WTC11 (cell line): ENCODE measurements around the gene CNPY3. TPM values are rescaled to one million over a fixed set of nuclear protein-coding genes. Genes with fewer than 3 reads are reported as not detected.

ENCODE experiments used
- ATAC-seq: fragments of 200-7000 bp; cut with Tn5 transposase; 2 replicates; pipeline ENCODE4 v1.10.0; 2021; ENCODE audit warnings: mild to moderate bottlenecking, moderate library complexity
- CTCF ChIA-PET: fragments of 300-600 bp; sonication (Branson Sonifier 250); formaldehyde crosslinking; loops from one replicate; lab custom pipeline; 2021; ENCODE audit warnings: antibody characterized with exemption; lab: Charles Lee
- POLR2A ChIA-PET: fragments of 350-600 bp; sonication (Branson Sonifier 250); formaldehyde crosslinking; loops from one replicate; lab custom pipeline; 2021; ENCODE audit warnings: antibody characterized with exemption; lab: Charles Lee
- DNase-seq: peaks from one replicate; pipeline ENCODE4 v3.0.0; 2021; ENCODE audit warnings: low spot score
- H3K27ac Mint-ChIP-seq: 2 replicates; pipeline ENCODE4 v1.8.0; 2021; ENCODE audit warnings: mixed read lengths
- H3K27me3 Mint-ChIP-seq: 2 replicates; pipeline ENCODE4 v1.8.0; 2021; ENCODE audit warnings: low read depth, mild to moderate bottlenecking, moderate library complexity, mixed read lengths
- H3K36me3 Mint-ChIP-seq: 2 replicates; pipeline ENCODE4 v1.8.0; 2021; ENCODE audit warnings: mixed read lengths
- H3K4me1 Mint-ChIP-seq: 2 replicates; pipeline ENCODE4 v1.8.0; 2022; ENCODE audit warnings: mixed read lengths
- H3K4me3 Mint-ChIP-seq: 2 replicates; pipeline ENCODE4 v1.8.0; 2021; ENCODE audit warnings: mild to moderate bottlenecking, moderate library complexity, mixed read lengths
- H3K9me3 Mint-ChIP-seq: 2 replicates; pipeline ENCODE4 v1.8.0; 2021; ENCODE audit warnings: mixed read lengths
- ARID4B ChIP-seq: sonication (generic); formaldehyde crosslinking; IDR thresholded peaks from 2 replicates; pipeline ENCODE4 v1.8.0; 2023; ENCODE audit warnings: missing genetic modification reagents, mild to moderate bottlenecking, borderline replicate concordance
- CREM ChIP-seq: sonication (generic); formaldehyde crosslinking; IDR thresholded peaks from 2 replicates; pipeline ENCODE4 v1.8.1; 2022; ENCODE audit warnings: mild to moderate bottlenecking, missing genetic modification reagents, moderate library complexity
- HMGXB4 ChIP-seq: sonication (generic); formaldehyde crosslinking; IDR thresholded peaks from 2 replicates; pipeline ENCODE4 v1.8.1; 2023; ENCODE audit warnings: mild to moderate bottlenecking, moderate library complexity, missing genetic modification reagents
- IRF2 ChIP-seq: sonication (generic); formaldehyde crosslinking; IDR thresholded peaks from 2 replicates; pipeline ENCODE4 v1.8.0; 2022; ENCODE audit warnings: low read depth, missing genetic modification reagents, borderline replicate concordance
- KAT7 ChIP-seq: sonication (generic); formaldehyde crosslinking; IDR thresholded peaks from 2 replicates; pipeline ENCODE4 v1.8.1; 2023; ENCODE audit warnings: missing genetic modification reagents, mild to moderate bottlenecking, borderline replicate concordance
- SP1 ChIP-seq: sonication (generic); formaldehyde crosslinking; conservative IDR thresholded peaks from 2 replicates; pipeline ENCODE4 v1.8.1; 2022; ENCODE audit warnings: missing genetic modification reagents
- ZNF317 ChIP-seq: sonication (generic); formaldehyde crosslinking; IDR thresholded peaks from 2 replicates; pipeline ENCODE4 v1.8.1; 2023; ENCODE audit warnings: low read depth, mild to moderate bottlenecking, moderate library complexity, missing genetic modification reagents, borderline replicate concordance
- ZNF396 ChIP-seq: fragments of 250-450 bp; sonication (Bioruptor Pico); IDR thresholded peaks from 2 replicates; pipeline ENCODE4 v1.8.0; 2021; ENCODE audit warnings: mild to moderate bottlenecking, moderate library complexity, borderline replicate concordance
- ZNF425 ChIP-seq: fragments of 250-450 bp; sonication (Bioruptor Pico); conservative IDR thresholded peaks from 2 replicates; pipeline ENCODE4 v1.9.0; 2021; ENCODE audit warnings: mild to moderate bottlenecking
- ZNF532 ChIP-seq: fragments of 250-450 bp; sonication (Bioruptor Pico); IDR thresholded peaks from 2 replicates; pipeline ENCODE4 v1.9.0; 2021; ENCODE audit warnings: mild to moderate bottlenecking, borderline replicate concordance
- total RNA-seq: library from RNA; stranded (reverse); gene quantifications from 3 replicates; pipeline ENCODE4 v1.2.3, GENCODE V29; 2021

The CNPY3 gene
- total RNA-seq, 1 experiment from 2014 or later = 67.0 TPM

GRCh38 chr6:42963855-42964605 lies 34.8 kb downstream of the CNPY3 start:
- Mint-ChIP-seq H3K36me3 (no peaks in the 10 kb centered on the region), H3K4me3 (no peak overlapping the region), H3K27me3 (peaks cover 29% of the 10 kb centered on the region), H3K9me3 (no peaks in the 10 kb centered on the region), H3K27ac (no peak overlapping the region), H3K4me1 (peaks cover 11% of the 10 kb centered on the region; the same call in 1 of the 2 replicates)
- ATAC-seq = peak; percentile 78
- DNase-seq = peak; percentile 87
- ChIA-PET CTCF (interaction anchor here (0.6 to 2.6 kb wide), 22 partner anchors 11 to 418 kb away, joined by 3 to 19 read pairs (median 5); partner anchors contain the start of genes CNPY3, CUL7, DNPH1 and KLC4), POLR2A (interaction anchor here (0.8 kb wide), 1 partner anchor 20 kb away, joined by 3 read pairs; the partner anchor contains the start of gene PPP2R5D)
- no peak for TF ChIP-seq ZNF396

- ChIA-PET POLR2A (interaction anchor here (0.8 to 1.0 kb wide), 2 partner anchors 13 to 55 kb away, joined by 3 read pairs; partner anchors contain the start of gene PEX6), CTCF (interaction anchor here (0.7 to 2.6 kb wide), 4 partner anchors 13 to 264 kb away, joined by 3 to 19 read pairs (median 4); partner anchors contain the start of genes KLHDC3, MEA1 and PEX6)
- Mint-ChIP-seq H3K27ac (no peak overlapping the region), H3K36me3 (no peaks in the 10 kb centered on the region), H3K27me3 (peaks cover 4% of the 10 kb centered on the region), H3K9me3 (no peaks in the 10 kb centered on the region), H3K4me1 (0 out of 2 replicates have a peak, but pooled peaks cover 4% of the 10 kb centered on the region), H3K4me3 (no peak overlapping the region)
- no peak for ATAC-seq
- no peak for DNase-seq
- TF ChIP-seq ZNF317 = no peak
- TF ChIP-seq HMGXB4 (CRISPR knock-in tag) = no peak
- no peak for TF ChIP-seq KAT7 (CRISPR knock-in tag)
- no peak for TF ChIP-seq IRF2 (CRISPR knock-in tag)
- no peak for TF ChIP-seq ARID4B (CRISPR knock-in tag)
- no peak for TF ChIP-seq SP1
Measured at GRCh38 chr6:42966571-42966970, 37.3 kb downstream of the CNPY3 start.

- TF ChIP-seq CREM = no peak
- no peak for TF ChIP-seq ZNF532
- no peak for TF ChIP-seq ARID4B (CRISPR knock-in tag)
- no peak for TF ChIP-seq ZNF425 (CRISPR knock-in tag)
- ATAC-seq = no peak
- no peak for DNase-seq
- Mint-ChIP-seq H3K27me3 (no peaks in the 10 kb centered on the region), H3K9me3 (no peaks in the 10 kb centered on the region), H3K36me3 (no peaks in the 10 kb centered on the region), H3K27ac (no peak overlapping the region), H3K4me1 (0 out of 2 replicates have a peak, but pooled peaks cover 4% of the 10 kb centered on the region), H3K4me3 (no peak overlapping the region)
- ChIA-PET CTCF (interaction anchor here (0.7 kb wide), 1 partner anchor 264 kb away, joined by 5 read pairs; no protein-coding TSS in a partner anchor), POLR2A (interaction anchor here (0.6 kb wide), 1 partner anchor 8 kb away, joined by 4 read pairs; no protein-coding TSS in a partner anchor)
Measured at GRCh38 chr6:42967228-42967627, 37.9 kb downstream of the CNPY3 start.
